ENCODE results near the gene NUPR1.
"Not testable (repeated sequence)": the region's sequence is repeated elsewhere in the genome, so short reads cannot be mapped to it uniquely, and the experiment has no call there.

The NUPR1 gene

DNA sequence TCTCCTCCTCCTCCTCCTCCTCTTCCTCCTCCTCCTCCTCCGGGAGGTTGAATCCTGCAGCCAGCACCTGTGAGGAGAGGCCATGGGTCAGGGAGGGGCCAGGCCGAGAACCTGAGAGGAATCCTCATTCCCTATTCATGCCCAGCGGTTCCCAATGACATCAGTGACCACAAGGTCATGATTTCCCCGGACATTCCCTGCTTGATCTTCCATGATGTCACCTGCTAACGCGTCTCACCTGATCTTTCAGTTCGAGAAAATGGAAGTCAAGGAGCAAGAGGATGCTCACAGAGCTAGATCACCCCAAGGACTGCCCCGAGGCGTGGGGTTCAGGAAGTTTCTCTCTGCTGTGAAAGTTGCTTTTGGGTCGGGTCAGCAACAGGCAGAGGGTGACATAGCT is 38.9 kb downstream of the NUPR1 start:
- no peak for DNase-seq (ENCODE audit: low spot score)
- no peak for FAIRE-seq

DNA sequence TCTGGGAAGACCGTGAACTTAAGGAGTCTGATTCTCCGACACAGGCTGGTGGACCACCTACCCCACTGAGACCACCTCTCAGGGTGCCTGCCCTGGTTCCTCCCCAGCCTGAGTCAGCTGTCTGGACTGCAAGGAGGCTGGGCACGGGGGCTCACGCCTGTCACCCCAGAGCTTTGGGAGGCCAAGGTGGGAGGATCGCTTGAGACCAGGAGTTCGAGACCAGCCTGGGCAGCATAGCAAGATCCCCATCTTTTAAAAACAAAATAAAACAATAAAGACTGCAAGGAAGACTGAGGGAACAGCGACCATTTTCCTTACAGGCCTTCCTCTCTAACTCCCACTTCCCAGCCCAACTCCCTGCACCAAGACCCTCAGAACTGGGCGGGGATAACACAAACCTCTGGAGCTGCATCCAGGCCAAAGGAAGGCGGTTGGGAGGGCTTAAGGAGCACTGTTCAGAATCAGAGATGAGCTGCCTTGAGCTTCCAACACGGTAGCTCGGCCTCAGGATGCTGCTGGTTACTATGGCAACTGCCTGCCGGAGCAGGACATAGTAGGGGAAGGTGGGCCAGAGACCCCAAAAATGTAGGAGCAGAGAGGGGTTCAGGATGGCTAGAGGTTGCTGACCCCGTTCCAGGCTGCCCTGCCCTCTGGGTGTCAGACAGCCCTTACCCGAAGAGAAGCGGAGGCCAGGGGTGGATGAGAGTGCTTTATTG is 40.0 kb downstream of the NUPR1 start:
- DNase-seq (ENCODE audit: low spot score) (no peak), FAIRE-seq (no peak)

DNA sequence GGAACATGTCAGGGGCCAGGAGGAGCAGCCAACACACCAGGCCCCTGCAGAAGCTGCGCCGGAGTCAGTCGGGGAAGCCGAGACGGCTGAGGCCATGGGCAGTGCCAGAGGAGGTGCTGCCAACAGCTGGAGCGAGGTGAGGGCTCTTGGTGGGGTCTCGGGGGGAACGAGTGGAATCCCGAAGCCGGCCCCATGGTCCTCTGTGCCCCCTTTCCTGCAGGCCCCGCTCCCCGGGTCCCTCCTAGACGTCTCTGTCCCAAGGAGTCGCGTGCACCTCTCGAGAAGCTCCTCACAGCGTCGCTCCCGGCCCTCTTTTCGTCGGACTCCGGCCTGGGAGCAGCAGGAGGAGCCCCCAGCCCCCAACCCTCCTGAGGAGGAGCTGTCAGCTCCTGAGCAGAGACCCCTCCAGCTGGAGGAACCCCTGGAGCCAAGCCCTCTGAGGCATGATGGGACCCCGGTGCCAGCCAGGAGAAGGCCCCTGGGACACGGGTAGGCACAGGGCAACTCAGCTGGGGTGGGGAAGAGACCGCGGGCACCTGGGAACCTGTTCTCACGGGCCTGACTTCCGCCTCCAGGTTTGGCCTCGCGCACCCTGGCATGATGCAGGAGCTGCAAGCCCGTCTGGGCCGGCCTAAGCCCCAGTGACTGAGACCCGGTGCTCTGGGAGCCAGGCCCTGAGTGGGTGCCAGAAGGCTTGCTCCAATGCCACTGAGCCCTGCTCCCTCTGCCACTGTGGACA is 40.7 kb downstream of the NUPR1 start:
- FAIRE-seq: no peak
- no peak for DNase-seq (ENCODE audit: low spot score)

DNA sequence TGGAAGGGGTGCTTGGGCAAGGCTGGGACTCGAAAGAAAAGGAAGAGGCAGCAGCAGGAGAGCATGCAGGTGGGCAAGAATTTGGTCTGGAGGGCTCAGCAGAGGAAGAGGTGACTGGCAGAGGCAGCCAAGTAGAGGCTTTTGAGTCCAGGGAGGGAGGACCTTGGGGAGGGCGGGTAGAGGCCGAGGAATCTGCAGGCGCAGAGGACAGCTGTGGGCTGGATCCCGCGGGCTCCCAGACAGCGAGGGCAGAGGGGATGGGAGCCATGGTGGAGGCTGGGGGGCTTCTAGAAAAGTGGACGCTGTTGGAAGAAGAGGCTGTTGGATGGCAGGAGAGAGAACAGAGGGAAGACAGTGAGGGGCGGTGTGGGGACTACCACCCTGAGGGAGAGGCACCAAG is 41.4 kb downstream of the NUPR1 start:
- DNase-seq (ENCODE audit: low spot score): no peak

DNA sequence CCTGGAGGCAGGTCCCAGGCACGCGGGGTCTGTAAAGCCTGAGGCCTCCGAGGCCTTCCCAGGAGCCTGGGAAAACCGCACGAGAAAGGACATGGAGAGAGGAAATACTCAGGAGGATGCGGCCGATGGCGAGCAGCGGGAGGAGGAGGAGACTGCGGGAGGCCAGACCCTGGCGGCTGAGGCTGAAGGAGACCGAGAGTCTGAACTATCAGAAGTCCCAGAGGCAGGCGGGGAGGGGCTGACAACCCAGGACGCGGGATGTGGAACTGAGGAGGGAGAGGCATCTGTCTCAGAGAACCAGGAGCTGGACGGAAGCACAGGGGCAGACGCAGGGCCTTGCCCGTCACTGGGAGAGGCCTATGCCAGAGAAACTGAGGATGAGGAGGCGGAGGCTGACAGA is 41.9 kb downstream of the NUPR1 start:
- FAIRE-seq: no peak
- DNase-seq (ENCODE audit: low spot score): no peak

More for the DNA sequence above, 41.4 kb downstream of the NUPR1 start:
- no peak for FAIRE-seq

DNA sequence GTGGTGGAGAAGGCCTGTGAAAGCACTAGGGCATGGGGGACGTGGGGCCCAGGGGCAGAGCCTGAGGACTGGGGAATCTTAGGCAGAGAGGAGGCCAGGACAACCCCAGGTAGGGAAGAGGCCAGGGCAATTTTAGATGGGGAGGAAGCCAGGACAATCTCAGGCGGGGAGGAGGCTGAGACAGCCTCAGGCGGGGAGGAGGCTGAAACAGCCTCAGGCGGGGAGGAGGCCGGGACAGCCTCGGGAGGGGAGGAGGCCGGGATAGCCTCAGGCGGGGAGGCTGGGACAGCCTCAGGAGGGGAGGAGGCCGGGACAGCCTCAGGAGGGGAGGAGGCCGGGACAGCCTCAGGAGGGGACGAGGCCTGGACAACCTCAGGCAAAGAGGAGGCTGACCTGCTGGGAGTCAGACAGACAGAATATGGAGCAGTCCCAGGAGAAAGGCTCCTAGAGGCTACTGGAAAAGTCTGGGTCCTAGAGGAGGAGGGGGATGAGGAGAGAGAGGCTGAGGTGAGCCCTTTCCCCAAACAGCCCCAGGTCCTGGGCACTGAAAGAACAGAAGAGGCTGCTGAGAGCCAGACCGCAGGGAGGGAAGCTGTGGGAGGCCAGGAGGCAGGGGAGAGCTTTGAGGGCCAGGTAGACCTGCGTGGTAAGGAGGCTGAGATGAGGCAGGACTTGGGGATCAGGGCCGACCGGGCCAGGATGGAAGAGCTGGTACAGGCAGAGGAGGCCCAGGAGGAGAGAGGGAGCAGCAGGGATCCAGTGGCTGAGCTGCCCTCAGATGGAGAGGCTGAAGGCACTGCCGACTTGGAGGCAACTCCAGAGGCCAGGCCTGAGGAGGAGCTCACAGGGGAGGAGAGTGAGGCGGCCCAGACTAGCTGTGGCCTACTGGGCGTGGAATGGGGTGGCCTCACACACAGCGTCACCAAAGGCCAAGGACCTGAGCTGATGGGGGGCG is 42.7 kb downstream of the NUPR1 start:
- no peak for FAIRE-seq
- no peak for DNase-seq (ENCODE audit: low spot score)

DNA sequence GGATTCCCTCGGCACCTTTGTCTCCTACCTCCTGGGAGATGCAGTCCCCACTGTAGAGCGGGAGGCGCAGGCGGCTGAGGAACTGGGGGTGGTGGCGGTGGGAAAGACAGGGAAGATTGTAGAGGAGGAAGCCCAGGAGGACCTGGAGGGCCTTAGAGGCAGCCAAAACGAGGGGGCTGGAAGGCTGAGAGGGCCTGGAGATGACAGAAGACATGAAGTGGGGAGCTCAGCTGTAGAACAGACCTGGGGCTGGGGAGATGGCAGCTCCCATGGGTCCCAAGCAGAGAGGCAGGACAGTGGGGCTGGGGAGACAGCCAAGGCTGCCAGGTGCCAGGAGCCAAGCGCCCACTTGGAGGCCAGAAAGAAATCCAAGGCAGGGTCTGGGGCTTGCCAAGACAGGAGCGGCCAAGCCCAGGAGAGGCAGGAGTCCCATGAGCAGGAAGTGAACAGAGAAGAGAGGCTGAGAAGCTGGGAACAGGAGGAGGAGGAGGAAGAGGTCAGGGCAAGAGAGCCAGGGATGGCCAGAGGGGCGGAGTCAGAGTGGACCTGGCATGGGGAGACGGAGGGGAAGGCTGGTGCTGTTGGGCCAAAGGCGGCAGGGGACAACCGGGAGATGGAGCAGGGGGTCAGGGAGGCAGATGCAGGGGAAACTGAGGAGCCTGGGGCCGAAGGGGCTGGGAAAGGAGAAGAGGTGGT is 43.5 kb downstream of the NUPR1 start:
- no peak for FAIRE-seq
- no peak for DNase-seq (ENCODE audit: low spot score)

DNA sequence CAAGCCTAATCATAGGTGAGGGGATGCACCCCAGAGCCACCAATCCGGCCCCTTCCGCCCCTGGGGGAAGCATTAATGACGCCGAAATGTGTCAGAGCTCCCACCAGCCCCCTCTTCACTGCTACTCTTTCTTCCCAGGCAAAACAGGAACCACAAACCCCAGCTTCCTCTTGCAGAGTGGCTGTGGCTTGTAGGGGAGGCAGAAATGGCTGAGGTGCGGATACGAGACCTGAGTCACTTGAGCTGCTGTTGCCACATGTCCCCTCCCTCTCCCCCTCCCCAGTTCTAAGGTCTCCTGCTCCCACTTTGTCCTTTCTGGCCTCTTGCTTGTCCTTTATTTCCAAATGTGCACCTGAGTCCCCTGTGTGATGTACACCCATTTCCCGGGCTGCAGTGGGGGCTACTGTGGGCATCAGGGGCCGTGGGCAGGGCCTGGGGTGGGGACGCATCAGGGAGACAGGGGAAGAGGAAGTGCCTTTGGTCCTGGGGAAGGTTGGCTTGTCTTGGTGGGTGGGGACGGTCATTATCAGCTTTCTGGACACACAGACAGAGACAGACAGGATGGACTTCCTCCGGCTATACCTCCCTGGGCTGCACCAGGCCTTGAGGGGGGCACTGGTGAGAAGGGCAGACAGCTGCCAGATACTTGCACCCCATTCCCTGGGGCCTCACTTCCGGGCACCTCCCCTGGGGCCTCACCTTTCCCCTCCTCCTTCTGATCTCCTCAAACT is 44.5 kb downstream of the NUPR1 start, which contains the start of gene APOBR:
Gene APOBR, plus strand, starts transcription at position 523 of the 731 bp plus-strand sequence. Its CDS starts 39 bp downstream, at position 562.
- no peak for DNase-seq (ENCODE audit: low spot score)
- FAIRE-seq: no peak

DNA sequence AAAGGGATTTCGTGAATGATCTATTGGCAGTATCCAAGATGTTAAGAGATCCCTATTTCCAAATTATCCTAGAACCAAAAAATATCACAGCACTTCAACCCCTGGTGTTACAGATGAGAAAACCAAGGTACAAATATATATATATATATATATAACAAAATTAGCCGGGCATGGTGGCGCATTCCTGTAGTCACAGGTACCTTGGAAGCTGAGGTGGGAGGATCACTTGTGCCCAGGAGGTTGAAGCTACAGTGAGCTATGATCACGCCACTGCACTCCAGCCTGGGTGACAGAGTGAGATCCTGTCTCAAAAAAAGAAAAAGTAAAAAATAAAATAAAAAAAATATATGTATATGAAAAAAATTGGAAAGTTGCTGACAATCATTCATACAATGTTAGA is 46.3 kb downstream of the NUPR1 start:
- FAIRE-seq (no peak), DNase-seq (ENCODE audit: low spot score) (no peak)

DNA sequence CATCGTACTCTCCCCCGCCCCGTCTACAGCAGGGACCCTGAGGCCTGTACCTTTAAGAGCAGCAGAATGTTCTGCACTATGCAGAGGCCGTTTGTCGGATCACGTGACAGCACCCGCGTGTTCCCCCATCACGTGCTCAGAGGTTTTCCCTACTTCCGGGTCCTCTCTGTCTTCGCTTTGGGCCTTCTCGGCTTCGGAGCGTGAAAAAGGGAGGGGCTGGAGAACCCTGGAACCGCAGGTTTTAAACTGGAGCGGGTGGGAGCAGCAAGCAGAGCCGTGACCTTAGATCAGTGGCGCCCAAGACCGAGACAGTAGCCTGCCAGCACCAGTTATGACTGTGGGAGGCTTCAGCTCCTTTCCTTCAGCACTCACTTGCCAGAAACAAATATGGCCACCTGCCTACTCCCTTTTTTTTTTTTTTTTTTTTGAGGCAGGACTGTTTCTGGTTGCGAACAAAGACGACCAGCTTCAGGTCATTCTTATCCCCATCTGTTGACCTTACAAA is 46.8 kb downstream of the NUPR1 start, which contains the start of gene CLN3:
Gene CLN3, minus strand, starts transcription at position 105 of the 505 bp plus-strand sequence. CDS start 315 bp downstream, outside the sequence.
- DNase-seq (ENCODE audit: low spot score) (peak; percentile 92), FAIRE-seq (no peak)

DNA sequence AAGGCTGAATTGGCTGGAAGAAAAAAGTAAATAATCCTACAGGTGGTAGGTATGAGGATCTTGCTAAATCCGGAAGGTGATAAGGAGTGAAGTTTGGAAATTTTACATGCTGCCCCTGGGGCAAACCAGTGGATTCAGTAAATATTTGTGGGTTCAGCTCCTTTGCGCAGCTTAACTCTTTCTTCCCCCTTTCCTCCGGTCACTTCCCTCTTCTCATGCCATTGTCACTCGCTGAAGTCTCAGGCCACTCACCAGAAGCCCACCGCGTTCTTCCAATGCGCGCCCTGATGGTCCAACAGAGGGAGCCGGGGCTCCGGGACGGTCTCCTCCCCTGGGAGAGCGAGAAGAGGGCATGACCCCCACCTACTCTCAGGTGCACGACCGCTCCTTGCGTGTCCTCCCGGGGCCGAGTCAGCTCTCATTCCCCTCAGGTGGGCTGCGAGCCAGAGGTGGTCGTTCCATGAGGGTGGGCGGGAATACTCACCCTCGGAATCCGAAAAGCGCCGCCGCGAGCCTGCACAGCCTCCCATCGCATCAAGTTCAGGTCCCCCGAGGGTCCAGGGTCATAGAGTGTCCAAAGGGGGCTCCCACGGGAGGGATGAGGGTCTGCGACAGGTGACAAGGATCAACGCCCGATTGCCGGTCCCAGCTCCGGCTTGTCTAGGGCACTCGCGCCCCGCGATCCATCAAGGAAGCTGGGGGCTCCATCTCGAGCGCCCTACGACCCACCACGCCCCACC is 47.4 kb downstream of the NUPR1 start:
- DNase-seq (ENCODE audit: low spot score): no peak
- no peak for FAIRE-seq

DNA sequence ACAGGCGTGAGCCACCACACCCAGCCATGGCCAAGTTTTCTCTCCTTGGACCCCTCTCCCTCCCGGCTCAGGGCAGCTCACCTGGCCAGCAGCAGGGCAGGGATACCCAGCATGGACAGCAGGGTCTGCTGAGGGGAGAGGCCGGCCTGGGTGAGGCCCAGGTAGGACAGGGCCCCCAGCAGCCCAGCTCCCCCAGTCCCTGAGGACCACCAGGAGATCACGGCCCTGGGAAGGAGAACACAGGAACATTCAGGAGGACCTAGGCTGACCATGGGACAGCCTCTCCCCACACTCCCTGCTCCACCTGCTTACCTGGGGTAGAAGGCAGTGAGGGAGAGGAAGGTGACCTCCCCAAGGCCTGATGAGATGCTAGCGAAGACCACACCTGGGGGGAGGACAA is 52.5 kb downstream of the NUPR1 start:
- no peak for DNase-seq (ENCODE audit: low spot score)
- FAIRE-seq: no peak

DNA sequence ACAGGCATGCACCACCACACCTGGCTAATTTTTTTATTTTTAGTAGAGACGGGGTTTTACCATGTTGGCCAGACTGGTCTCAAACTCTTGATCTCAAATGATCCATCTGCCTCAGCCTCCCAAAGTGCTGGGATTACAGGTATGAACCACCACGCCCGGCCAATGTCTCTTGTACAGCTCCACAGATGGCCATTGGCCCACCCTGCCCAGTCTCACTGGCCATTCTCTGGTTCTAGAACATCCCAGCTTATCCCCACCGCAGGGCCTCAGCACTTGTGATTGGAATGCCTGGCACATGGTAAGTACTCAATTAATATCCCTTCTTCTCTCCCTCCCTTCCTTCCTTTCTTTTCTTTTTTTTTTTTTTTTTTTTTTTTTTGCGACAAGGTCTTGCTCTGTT is 55.4 kb downstream of the NUPR1 start:
- not testable (repeated sequence) for DNase-seq (ENCODE audit: low spot score); FAIRE-seq
